K562 (cell line): ENCODE results near the gene RNF41. TPM values are rescaled to one million over a fixed set of nuclear protein-coding genes. Genes with fewer than 3 reads are reported as not detected.

Experiments
- ATF6 ChIP-seq: sonication (generic); formaldehyde crosslinking; IDR thresholded peaks from 2 replicates; pipeline ENCODE4 v1.4.0; 2020; ENCODE audit warnings: mild to moderate bottlenecking, missing genetic modification reagents
- FOXA3 ChIP-seq, 2 experiments: fragments of 450-650 bp in 1 of 2; sonication (generic) in 1 of 2; formaldehyde crosslinking; IDR thresholded peaks in 1 of 2; conservative IDR thresholded peaks in 1 of 2; 2 replicates each; pipeline versions ENCODE4 v1.4.0 to v1.8.0; 2020 to 2022; ENCODE audit warnings: mild to moderate bottlenecking in 2 of 2, missing genetic modification reagents in 1 of 2
- MGA ChIP-seq: fragments of 450-650 bp; IDR thresholded peaks from 2 replicates; pipeline ENCODE4 v1.6.1; 2016; ENCODE audit warnings: mild to moderate bottlenecking, moderate library complexity
- MYC ChIP-seq, 2 experiments: fragments of 250-450 bp in 1 of 2; sonication (Bioruptor Pico) in 1 of 2; IDR thresholded peaks; 2 replicates each; pipeline versions ENCODE4 v1.5.1 to v1.6.1; 2012 to 2021; ENCODE audit warnings: low read depth in 2 of 2, borderline replicate concordance in 1 of 2, improper control_type of control experiment in 1 of 2, low read length in 1 of 2, mild to moderate bottlenecking in 1 of 2, moderate library complexity in 1 of 2
- POLR2A ChIP-seq: fragments of 450-650 bp; conservative IDR thresholded peaks from 2 replicates; pipeline ENCODE4 v1.6.1; 2016
- RNF2 ChIP-seq: sonication (generic); IDR thresholded peaks from 2 replicates; pipeline ENCODE4 v1.6.1; 2016
- THRAP3 ChIP-seq: fragments of 450-650 bp; IDR thresholded peaks from 2 replicates; pipeline ENCODE4 v1.6.1; 2016; ENCODE audit warnings: mild to moderate bottlenecking, inconsistent platforms, borderline replicate concordance
- TSHZ1 ChIP-seq: fragments of 250-450 bp; sonication (Bioruptor Pico); IDR thresholded peaks from 2 replicates; pipeline ENCODE4 v1.4.0; 2020; ENCODE audit warnings: mild to moderate bottlenecking, moderate library complexity
- ZNF561 ChIP-seq: fragments of 450-650 bp; formaldehyde crosslinking; conservative IDR thresholded peaks from 2 replicates; pipeline ENCODE4 v1.4.0; 2020; ENCODE audit warnings: mild to moderate bottlenecking, moderate library complexity
- polyA plus RNA-seq, 8 experiments: library from polyadenylated mRNA; depleted of rRNA in 4 of 8; stranded (reverse) in 5 of 8; unstranded in 3 of 8; fragments of >200 nt; fragmentation: Nextera tagmentation in 2 of 8; fragmentation: Illumina TruSeq in 1 of 8; extraction: Ambion mirVana in 2 of 8; extraction: Trizol in 1 of 8; gene quantifications; 2 replicates each; pipeline versions ENCODE4 v1.2.1 to v1.2.3, GENCODE V29; 2011 to 2014; ENCODE audit warnings: inconsistent platforms in 1 of 8, missing spikeins in 1 of 8
- total RNA-seq, 7 experiments: library from RNA; depleted of rRNA in 6 of 7; stranded (reverse); fragments of >200 nt in 6 of 7; fragmentation: Illumina TruSeq in 2 of 7; extraction: Trizol in 2 of 7; gene quantifications; 2 replicates each; pipeline versions ENCODE4 v1.2.1 to v1.2.3, GENCODE V29; 2011 to 2021; ENCODE audit warnings: low replicate concordance in 1 of 7

Gene RNF41
- total and polyA plus RNA-seq, 9 of the 15 experiments (the other 6 are each of a cell fraction or from before 2014, with no cell fraction given) = 28.2 to 46.8 (median 33.8) TPM

GRCh38 chr12:56202366-56202765 lies 19.4 kb downstream of the RNF41 start (continued):
- TF ChIP-seq TSHZ1 (CRISPR knock-in tag) (no peak), MYC (IDR thresholded peaks at IDR 0.05; ENCODE audit: low read depth, low read length) (no peak), MYC (CRISPR knock-in tag; IDR thresholded peaks at IDR 0.05; ENCODE audit: borderline replicate concordance, low read depth) (no peak), ATF6 (no peak), THRAP3 (no peak), RNF2 (no peak), POLR2A (no peak), MGA (no peak), ZNF561 (CRISPR knock-in tag) (no peak), FOXA3 (CRISPR knock-in tag; conservative IDR thresholded peaks at IDR 0.05 in 1 of 2, IDR thresholded peaks at IDR 0.05 in 1 of 2) (no peak)
